ENCODE results near the gene CSRP2. TPM values are rescaled to one million over a fixed set of nuclear protein-coding genes. Genes with fewer than 3 reads are reported as not detected.

The CSRP2 gene
- total RNA-seq, 1 experiment from 2014 or later, result 36.1 TPM

DNA sequence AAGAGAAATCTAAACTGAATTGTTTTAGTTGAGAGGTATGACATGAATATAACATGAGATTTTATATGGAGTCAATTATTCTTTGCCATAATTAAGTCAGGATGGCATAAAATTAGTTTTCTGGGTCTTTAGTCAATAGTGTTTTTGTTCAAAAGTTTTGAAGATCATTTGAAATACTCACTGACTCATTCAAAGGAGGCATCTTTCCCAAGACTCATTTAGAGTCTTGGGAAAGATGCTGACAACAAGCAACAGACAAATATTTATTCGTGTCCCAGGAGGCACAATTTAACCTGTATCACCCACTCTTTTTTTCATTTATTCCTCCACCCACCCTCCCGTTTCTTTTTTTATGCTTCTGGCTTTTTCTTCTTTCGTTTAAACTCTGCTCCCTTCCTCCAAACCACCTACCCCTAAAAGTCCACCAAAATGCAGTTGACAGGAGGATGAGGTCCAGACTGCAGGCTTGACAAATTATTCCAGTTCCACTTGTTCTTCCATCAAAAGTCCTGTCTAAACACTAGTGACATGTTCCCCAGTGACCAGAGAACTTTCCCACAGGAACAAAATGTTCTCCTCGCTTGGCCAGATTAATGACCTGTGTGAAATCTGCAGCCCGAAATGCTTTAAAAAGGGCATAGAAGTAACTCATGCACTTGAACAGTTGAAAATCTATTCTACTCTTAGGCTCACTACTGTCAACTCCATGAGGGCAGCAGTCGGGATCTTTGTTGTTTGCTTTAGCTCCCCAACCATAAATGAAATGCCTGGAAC is 43.3 kb upstream of the CSRP2 start:
- Histone ChIP-seq H3K9ac (ENCODE audit: low read length) (no peak overlapping the region), H3K4me2 (ENCODE audit: low read length) (no peak overlapping the region), H3K79me2 (ENCODE audit: insufficient read depth, low read length) (no peaks in the 10 kb centered on the region), H4K20me1 (ENCODE audit: insufficient read depth) (no peaks in the 10 kb centered on the region), H3K27me3 (ENCODE audit: insufficient read depth, low read length) (no peaks in the 10 kb centered on the region), H3K4me3 (replicated peaks in 1 of 2; ENCODE audit: low read depth in 1 of 2, low read length in 2 of 2) (no peak overlapping the region), H2AFZ (ENCODE audit: low read depth, low read length, poor library complexity, severe bottlenecking) (no peak overlapping the region), H3K4me1 (ENCODE audit: control insufficient read depth in 1 of 2, insufficient read depth in 2 of 2, low read length in 2 of 2) (no peaks in the 10 kb centered on the region), H3K36me3 (ENCODE audit: control insufficient read depth in 1 of 2, insufficient read depth in 2 of 2, low read length in 2 of 2) (no peaks in the 10 kb centered on the region), H3K9me2 (ENCODE audit: insufficient read depth) (no peaks in the 10 kb centered on the region; the same call in 1 of the 2 replicates), H3K9me3 (ENCODE audit: control insufficient read depth in 1 of 2, insufficient read depth in 1 of 2, low read depth in 1 of 2, low read length in 2 of 2) (no peaks in the 10 kb centered on the region), H3K27ac (ENCODE audit: low read depth, low read length) (no peak overlapping the region)
- CTCF ChIA-PET, result no interaction called here
- ATAC-seq (no peak), DNase-seq (ENCODE audit: low read depth, low spot score) (no peak)
- intact Hi-C loops (cut with micrococcal nuclease), result no loop called here
- no peak for TF ChIP-seq JUND (IDR thresholded peaks at IDR 0.05)
- TF ChIP-seq EZH2 (IDR thresholded peaks at IDR 0.05), result no peak
- RAD21 ChIA-PET (ENCODE audit: low non-redundant PET in 1 of 2, low total read pairs in 2 of 2, uncharacterized antibody in 2 of 2, unreplicated experiment in 2 of 2), result no interaction called here
- no TSS peak for BruUV-seq (replicated peaks)
- POLR2A ChIA-PET, result no interaction called here

DNA sequence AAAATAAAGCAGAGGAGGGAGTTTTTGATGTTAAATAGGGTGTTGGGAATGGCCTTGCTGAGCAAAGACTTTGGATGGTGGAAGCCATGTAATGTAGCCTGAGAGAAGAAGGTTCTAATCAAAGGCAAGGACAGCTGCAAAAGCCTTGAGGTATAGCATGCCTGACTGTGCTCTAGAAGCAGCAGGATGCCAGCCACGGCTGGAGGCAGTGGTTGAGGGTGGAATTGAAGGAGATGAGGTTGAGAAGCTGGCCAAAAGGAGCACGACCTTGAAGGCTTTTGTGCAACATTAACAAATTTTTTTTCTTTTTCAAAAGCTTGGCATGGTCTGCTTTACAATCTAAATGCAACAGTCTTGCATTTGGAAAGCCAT is 42.3 kb upstream of the CSRP2 start:
- DNase-seq (ENCODE audit: low read depth, low spot score) (no peak), ATAC-seq (no peak)
- ChIA-PET POLR2A (no interaction called here), CTCF (no interaction called here), RAD21 (ENCODE audit: low non-redundant PET in 1 of 2, low total read pairs in 2 of 2, uncharacterized antibody in 2 of 2, unreplicated experiment in 2 of 2) (no interaction called here)
- no peak for TF ChIP-seq SP1 (IDR thresholded peaks at IDR 0.05; ENCODE audit: low read depth)
- no peak for TF ChIP-seq RAD21 (IDR thresholded peaks at IDR 0.05; ENCODE audit: low read depth)
- TF ChIP-seq, protein P1, sequence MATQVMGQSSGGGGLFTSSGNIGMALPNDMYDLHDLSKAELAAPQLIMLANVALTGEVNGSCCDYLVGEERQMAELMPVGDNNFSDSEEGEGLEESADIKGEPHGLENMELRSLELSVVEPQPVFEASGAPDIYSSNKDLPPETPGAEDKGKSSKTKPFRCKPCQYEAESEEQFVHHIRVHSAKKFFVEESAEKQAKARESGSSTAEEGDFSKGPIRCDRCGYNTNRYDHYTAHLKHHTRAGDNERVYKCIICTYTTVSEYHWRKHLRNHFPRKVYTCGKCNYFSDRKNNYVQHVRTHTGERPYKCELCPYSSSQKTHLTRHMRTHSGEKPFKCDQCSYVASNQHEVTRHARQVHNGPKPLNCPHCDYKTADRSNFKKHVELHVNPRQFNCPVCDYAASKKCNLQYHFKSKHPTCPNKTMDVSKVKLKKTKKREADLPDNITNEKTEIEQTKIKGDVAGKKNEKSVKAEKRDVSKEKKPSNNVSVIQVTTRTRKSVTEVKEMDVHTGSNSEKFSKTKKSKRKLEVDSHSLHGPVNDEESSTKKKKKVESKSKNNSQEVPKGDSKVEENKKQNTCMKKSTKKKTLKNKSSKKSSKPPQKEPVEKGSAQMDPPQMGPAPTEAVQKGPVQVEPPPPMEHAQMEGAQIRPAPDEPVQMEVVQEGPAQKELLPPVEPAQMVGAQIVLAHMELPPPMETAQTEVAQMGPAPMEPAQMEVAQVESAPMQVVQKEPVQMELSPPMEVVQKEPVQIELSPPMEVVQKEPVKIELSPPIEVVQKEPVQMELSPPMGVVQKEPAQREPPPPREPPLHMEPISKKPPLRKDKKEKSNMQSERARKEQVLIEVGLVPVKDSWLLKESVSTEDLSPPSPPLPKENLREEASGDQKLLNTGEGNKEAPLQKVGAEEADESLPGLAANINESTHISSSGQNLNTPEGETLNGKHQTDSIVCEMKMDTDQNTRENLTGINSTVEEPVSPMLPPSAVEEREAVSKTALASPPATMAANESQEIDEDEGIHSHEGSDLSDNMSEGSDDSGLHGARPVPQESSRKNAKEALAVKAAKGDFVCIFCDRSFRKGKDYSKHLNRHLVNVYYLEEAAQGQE (IDR thresholded peaks at IDR 0.05; ENCODE audit: low read depth), result no peak
- TF ChIP-seq CBX3 (IDR thresholded peaks at IDR 0.05; ENCODE audit: low read depth), result no peak
- no peak for TF ChIP-seq TCF7L2 (IDR thresholded peaks at IDR 0.05; ENCODE audit: borderline replicate concordance, extremely low read depth, insufficient read depth, insufficient read length)
- no peak for TF ChIP-seq POLR2A (IDR thresholded peaks at IDR 0.05; ENCODE audit: borderline replicate concordance, extremely low read depth, insufficient read depth, insufficient read length)
- H3K36me3 ChIP-seq (ENCODE audit: control insufficient read depth in 1 of 2, insufficient read depth in 2 of 2, low read length in 2 of 2), result no peaks in the 10 kb centered on the region
- no peak overlapping the region for H3K9ac ChIP-seq (ENCODE audit: low read length)
- H4K20me1 ChIP-seq (ENCODE audit: insufficient read depth), result no peaks in the 10 kb centered on the region
- no peak overlapping the region for H3K4me2 ChIP-seq (ENCODE audit: low read length)
- no peaks in the 10 kb centered on the region for H3K27me3 ChIP-seq (ENCODE audit: insufficient read depth, low read length)
- no peaks in the 10 kb centered on the region for H3K79me2 ChIP-seq (ENCODE audit: insufficient read depth, low read length)
- H3K4me3 ChIP-seq (replicated peaks in 1 of 2; ENCODE audit: low read depth in 1 of 2, low read length in 2 of 2), result no peak overlapping the region
- H3K9me2 ChIP-seq (ENCODE audit: insufficient read depth), result no peaks in the 10 kb centered on the region; the same call in 1 of the 2 replicates
- BruUV-seq (replicated peaks), result no TSS peak
- H3K4me1 ChIP-seq (ENCODE audit: control insufficient read depth in 1 of 2, insufficient read depth in 2 of 2, low read length in 2 of 2), result no peaks in the 10 kb centered on the region
- intact Hi-C loops (cut with micrococcal nuclease), result no loop called here
- H3K27ac ChIP-seq (ENCODE audit: low read depth, low read length), result no peak overlapping the region
- H2AFZ ChIP-seq (ENCODE audit: low read depth, low read length, poor library complexity, severe bottlenecking), result no peak overlapping the region
- H3K9me3 ChIP-seq (ENCODE audit: control insufficient read depth in 1 of 2, insufficient read depth in 1 of 2, low read depth in 1 of 2, low read length in 2 of 2), result no peaks in the 10 kb centered on the region

All from HCT116 (cell line).